Measurements from ENCODE around the gene FBP2.

DNA sequence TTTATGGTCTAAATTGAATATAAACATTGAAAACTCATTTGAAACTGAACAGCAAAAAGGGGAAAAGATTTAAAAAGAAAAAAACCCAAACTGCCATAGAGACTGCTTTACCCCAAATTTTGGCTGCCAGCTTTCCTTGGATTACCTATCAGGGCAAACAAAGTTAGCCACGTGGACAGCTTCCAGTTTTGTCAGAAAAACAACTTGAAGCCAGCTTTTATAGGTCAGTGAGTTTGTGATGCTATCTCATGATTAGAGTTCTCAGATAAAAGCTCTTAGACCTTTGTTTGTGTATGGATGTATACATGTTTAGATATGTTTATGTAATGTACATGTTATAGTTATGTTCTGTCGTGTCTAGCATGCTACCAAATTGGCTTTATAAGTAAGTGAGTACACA is 16.1 kb downstream of the FBP2 start:
- TF ChIP-seq POLR2A (IDR thresholded peaks at IDR 0.05; ENCODE audit: low read length) (no peak), GATA1 (IDR thresholded peaks at IDR 0.05; ENCODE audit: low read depth, low read length) (no peak)
